Duodenal mucosa (tissue), 2 donors: ENCODE measurements around the gene ACTR10.
"Not testable (repeated sequence)": the region's sequence is repeated elsewhere in the genome, so short reads cannot be mapped to it uniquely, and the experiment has no call there.

Experiments
- H3K27ac ChIP-seq: one replicate; pipeline ENCODE4 v1.7.0; 2013; ENCODE audit warnings: low read depth, low read length
- H3K27me3 ChIP-seq, 2 donors: one replicate each; pipeline ENCODE4 v1.7.0; 2013; ENCODE audit warnings: low read length in 2 of 2, control low read depth in 1 of 2; ENCODE audit not compliant: insufficient read depth in 2 of 2, control insufficient read depth in 1 of 2
- H3K36me3 ChIP-seq, 2 donors: one replicate each; pipeline ENCODE4 v1.7.0; 2013; ENCODE audit warnings: low read length in 2 of 2, control low read depth in 1 of 2; ENCODE audit not compliant: insufficient read depth in 2 of 2, control insufficient read depth in 1 of 2
- H3K4me1 ChIP-seq, 2 donors: one replicate each; pipeline ENCODE4 v1.7.0; 2013; ENCODE audit warnings: low read length in 2 of 2, control low read depth in 1 of 2; ENCODE audit not compliant: insufficient read depth in 2 of 2, control insufficient read depth in 1 of 2
- H3K4me3 ChIP-seq, 2 donors: one replicate each; pipeline ENCODE4 v1.7.0; 2013; ENCODE audit warnings: low read length in 2 of 2, low read depth in 1 of 2
- H3K9ac ChIP-seq, 2 donors: one replicate each; pipeline ENCODE4 v1.7.0; 2013; ENCODE audit warnings: low read length in 2 of 2, low read depth in 1 of 2
- H3K9me3 ChIP-seq, 2 donors: one replicate each; pipeline ENCODE4 v1.7.0; 2013; ENCODE audit warnings: low read length in 2 of 2, control low read depth in 1 of 2; ENCODE audit not compliant: control insufficient read depth in 1 of 2

Gene ACTR10

GRCh38 chr14:58258156-58258555, 58.2 kb downstream of the ACTR10 start:
- H3K36me3 ChIP-seq: peaks cover 27 to 79% of the 10 kb centered on the region in 2 donors
- no peaks in the 10 kb centered on the region for H3K27me3 ChIP-seq
- H3K4me1 ChIP-seq: no peaks in the 10 kb centered on the region
- no peaks in the 10 kb centered on the region for H3K9me3 ChIP-seq
- no peak overlapping the region for H3K27ac ChIP-seq
- H3K9ac ChIP-seq: no peak overlapping the region
- no peak overlapping the region for H3K4me3 ChIP-seq

- not testable (repeated sequence) for H3K4me1 ChIP-seq, H3K27ac ChIP-seq, H3K27me3 ChIP-seq, H3K9me3 ChIP-seq, H3K9ac ChIP-seq, H3K4me3 ChIP-seq
- H3K36me3 ChIP-seq: peaks cover 43 to 88% of the 10 kb centered on the region in 2 donors
Measured at GRCh38 chr14:58262005-58262404, 62.1 kb downstream of the ACTR10 start.

- H3K36me3 ChIP-seq: peaks cover 44 to 92% of the 10 kb centered on the region in 2 donors
Measured at GRCh38 chr14:58265401-58265800, 65.5 kb downstream of the ACTR10 start.

GRCh38 chr14:58270628-58271027, 70.7 kb downstream of the ACTR10 start:
- H3K9ac ChIP-seq: no peak overlapping the region
- H3K4me1 ChIP-seq: peaks cover 0 to 13% of the 10 kb centered on the region in 2 donors
- no peak overlapping the region for H3K4me3 ChIP-seq
- H3K9me3 ChIP-seq: no peaks in the 10 kb centered on the region
- H3K36me3 ChIP-seq: peaks cover 41 to 74% of the 10 kb centered on the region in 2 donors
- H3K27me3 ChIP-seq: no peaks in the 10 kb centered on the region
- no peak overlapping the region for H3K27ac ChIP-seq

More at GRCh38 chr14:58265401-58265800, 65.5 kb downstream of the ACTR10 start:
- Histone ChIP-seq H3K9ac (no peak overlapping the region), H3K4me3 (no peak overlapping the region), H3K9me3 (no peaks in the 10 kb centered on the region), H3K27me3 (no peaks in the 10 kb centered on the region), H3K27ac (no peak overlapping the region), H3K4me1 (no peaks in the 10 kb centered on the region)

GRCh38 chr14:58272588-58273372, 72.8 kb downstream of the ACTR10 start:
- Histone ChIP-seq H3K4me1 (peaks cover 0 to 16% of the 10 kb centered on the region in 2 donors), H3K27ac (peak overlapping the region; percentile 23), H3K9me3 (no peaks in the 10 kb centered on the region)

GRCh38 chr14:58274881-58275280, 74.9 kb downstream of the ACTR10 start:
- no peak overlapping the region for H3K9ac ChIP-seq
- H3K4me1 ChIP-seq: peaks cover 0 to 16% of the 10 kb centered on the region in 2 donors
- no peaks in the 10 kb centered on the region for H3K27me3 ChIP-seq
- H3K4me3 ChIP-seq: no peak overlapping the region
- no peak overlapping the region for H3K27ac ChIP-seq
- no peaks in the 10 kb centered on the region for H3K9me3 ChIP-seq
- H3K36me3 ChIP-seq: peaks cover 27 to 61% of the 10 kb centered on the region in 2 donors

More at GRCh38 chr14:58272588-58273372, 72.8 kb downstream of the ACTR10 start:
- Histone ChIP-seq H3K36me3 (peaks cover 32 to 62% of the 10 kb centered on the region in 2 donors), H3K27me3 (no peaks in the 10 kb centered on the region), H3K4me3 (no peak overlapping the region), H3K9ac (no peak overlapping the region)

GRCh38 chr14:58275527-58276190, 75.7 kb downstream of the ACTR10 start:
- Histone ChIP-seq H3K27ac (no peak overlapping the region), H3K9me3 (no peaks in the 10 kb centered on the region), H3K4me1 (peaks cover 0 to 17% of the 10 kb centered on the region in 2 donors), H3K27me3 (no peaks in the 10 kb centered on the region), H3K9ac (no peak overlapping the region), H3K4me3 (no peak overlapping the region), H3K36me3 (peaks cover 19 to 57% of the 10 kb centered on the region in 2 donors)

GRCh38 chr14:58276208-58276607, 76.3 kb downstream of the ACTR10 start:
- Histone ChIP-seq H3K4me1 (peaks cover 3 to 23% of the 10 kb centered on the region in 2 donors), H3K36me3 (peaks cover 18 to 55% of the 10 kb centered on the region in 2 donors), H3K4me3 (no peak overlapping the region), H3K27ac (no peak overlapping the region), H3K27me3 (no peaks in the 10 kb centered on the region), H3K9me3 (no peaks in the 10 kb centered on the region), H3K9ac (no peak overlapping the region)

- H3K4me1 ChIP-seq: peaks cover 12 to 24% of the 10 kb centered on the region in 2 donors
- peaks cover 9 to 44% of the 10 kb centered on the region in 2 donors for H3K36me3 ChIP-seq
- no peaks in the 10 kb centered on the region for H3K9me3 ChIP-seq
Measured at GRCh38 chr14:58278177-58278576, 78.2 kb downstream of the ACTR10 start.

More at GRCh38 chr14:58278177-58278576, 78.2 kb downstream of the ACTR10 start:
- H3K9ac ChIP-seq: no peak overlapping the region
- H3K27me3 ChIP-seq: no peaks in the 10 kb centered on the region
- no peak overlapping the region for H3K27ac ChIP-seq
- no peak overlapping the region for H3K4me3 ChIP-seq
